ENCODE measurements around the gene LRPAP1.
"Not testable (repeated sequence)": the region's sequence is repeated elsewhere in the genome, so short reads cannot be mapped to it uniquely, and the experiment has no call there.

LRPAP1 gene

DNA sequence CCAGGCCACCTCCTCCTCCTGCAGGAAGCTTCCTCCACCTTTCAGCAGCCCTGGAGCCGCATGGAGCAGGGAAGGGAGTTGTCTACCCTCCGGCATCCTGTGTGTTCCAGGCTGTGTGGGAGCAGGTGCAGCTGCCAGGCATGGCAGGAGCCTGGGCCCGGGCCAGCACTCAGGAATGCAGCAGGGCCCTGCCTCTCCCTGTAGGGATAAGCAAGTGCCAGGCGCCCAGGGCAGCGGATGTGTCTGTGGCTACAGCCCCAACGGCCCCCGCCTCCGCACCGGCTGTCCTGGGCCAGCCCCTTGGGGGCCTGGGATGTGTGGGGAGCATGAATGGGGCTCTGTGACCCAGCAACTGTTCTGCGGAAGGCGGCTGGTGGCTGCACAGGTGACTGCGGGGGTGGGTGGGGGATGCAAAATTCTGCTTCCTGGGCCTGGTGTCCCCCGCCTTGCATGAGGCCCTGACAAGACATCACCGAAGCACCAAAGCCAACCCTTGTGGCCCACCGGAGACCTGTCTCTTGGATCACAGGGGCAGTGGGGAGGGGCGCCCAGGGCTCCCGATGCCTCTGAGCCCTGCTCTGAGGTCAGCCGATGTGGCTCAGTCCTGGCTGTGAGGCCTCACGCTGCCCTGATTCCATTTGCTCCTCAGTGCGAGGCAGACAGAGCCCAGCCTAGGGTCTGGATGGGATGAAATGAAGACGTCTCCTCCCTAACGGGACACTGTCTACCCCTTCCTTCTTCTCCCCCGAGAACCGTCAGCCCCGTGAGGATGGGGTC is 70.5 kb downstream of the LRPAP1 start (continued):
- TF ChIP-seq, protein P1, sequence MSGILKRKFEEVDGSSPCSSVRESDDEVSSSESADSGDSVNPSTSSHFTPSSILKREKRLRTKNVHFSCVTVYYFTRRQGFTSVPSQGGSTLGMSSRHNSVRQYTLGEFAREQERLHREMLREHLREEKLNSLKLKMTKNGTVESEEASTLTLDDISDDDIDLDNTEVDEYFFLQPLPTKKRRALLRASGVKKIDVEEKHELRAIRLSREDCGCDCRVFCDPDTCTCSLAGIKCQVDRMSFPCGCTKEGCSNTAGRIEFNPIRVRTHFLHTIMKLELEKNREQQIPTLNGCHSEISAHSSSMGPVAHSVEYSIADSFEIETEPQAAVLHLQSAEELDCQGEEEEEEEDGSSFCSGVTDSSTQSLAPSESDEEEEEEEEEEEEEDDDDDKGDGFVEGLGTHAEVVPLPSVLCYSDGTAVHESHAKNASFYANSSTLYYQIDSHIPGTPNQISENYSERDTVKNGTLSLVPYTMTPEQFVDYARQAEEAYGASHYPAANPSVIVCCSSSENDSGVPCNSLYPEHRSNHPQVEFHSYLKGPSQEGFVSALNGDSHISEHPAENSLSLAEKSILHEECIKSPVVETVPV (CRISPR knock-in tag; IDR thresholded peaks at IDR 0.05): no peak
- TF ChIP-seq TOX (CRISPR knock-in tag; IDR thresholded peaks at IDR 0.05; ENCODE audit: borderline replicate concordance) (no peak), TSHZ2 (CRISPR knock-in tag; IDR thresholded peaks at IDR 0.05) (no peak), ARNTL (CRISPR knock-in tag; IDR thresholded peaks at IDR 0.05; ENCODE audit: borderline replicate concordance, low read depth) (no peak), ZC3H10 (CRISPR knock-in tag; IDR thresholded peaks at IDR 0.05) (no peak)

GRCh38 chr4:3460926-3461325 is 71.3 kb downstream of the LRPAP1 start:
- TF ChIP-seq, protein P1 (CRISPR knock-in tag; IDR thresholded peaks at IDR 0.05): no peak
- TF ChIP-seq, protein P2, sequence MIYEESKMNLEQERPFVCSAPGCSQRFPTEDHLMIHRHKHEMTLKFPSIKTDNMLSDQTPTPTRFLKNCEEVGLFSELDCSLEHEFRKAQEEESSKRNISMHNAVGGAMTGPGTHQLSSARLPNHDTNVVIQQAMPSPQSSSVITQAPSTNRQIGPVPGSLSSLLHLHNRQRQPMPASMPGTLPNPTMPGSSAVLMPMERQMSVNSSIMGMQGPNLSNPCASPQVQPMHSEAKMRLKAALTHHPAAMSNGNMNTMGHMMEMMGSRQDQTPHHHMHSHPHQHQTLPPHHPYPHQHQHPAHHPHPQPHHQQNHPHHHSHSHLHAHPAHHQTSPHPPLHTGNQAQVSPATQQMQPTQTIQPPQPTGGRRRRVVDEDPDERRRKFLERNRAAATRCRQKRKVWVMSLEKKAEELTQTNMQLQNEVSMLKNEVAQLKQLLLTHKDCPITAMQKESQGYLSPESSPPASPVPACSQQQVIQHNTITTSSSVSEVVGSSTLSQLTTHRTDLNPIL (CRISPR knock-in tag; IDR thresholded peaks at IDR 0.05; ENCODE audit: low read depth): no peak
- TF ChIP-seq ISL1 (CRISPR knock-in tag; IDR thresholded peaks at IDR 0.05): no peak
- no peak for TF ChIP-seq ESRRG (CRISPR knock-in tag; IDR thresholded peaks at IDR 0.05)
- TF ChIP-seq, protein P3, sequence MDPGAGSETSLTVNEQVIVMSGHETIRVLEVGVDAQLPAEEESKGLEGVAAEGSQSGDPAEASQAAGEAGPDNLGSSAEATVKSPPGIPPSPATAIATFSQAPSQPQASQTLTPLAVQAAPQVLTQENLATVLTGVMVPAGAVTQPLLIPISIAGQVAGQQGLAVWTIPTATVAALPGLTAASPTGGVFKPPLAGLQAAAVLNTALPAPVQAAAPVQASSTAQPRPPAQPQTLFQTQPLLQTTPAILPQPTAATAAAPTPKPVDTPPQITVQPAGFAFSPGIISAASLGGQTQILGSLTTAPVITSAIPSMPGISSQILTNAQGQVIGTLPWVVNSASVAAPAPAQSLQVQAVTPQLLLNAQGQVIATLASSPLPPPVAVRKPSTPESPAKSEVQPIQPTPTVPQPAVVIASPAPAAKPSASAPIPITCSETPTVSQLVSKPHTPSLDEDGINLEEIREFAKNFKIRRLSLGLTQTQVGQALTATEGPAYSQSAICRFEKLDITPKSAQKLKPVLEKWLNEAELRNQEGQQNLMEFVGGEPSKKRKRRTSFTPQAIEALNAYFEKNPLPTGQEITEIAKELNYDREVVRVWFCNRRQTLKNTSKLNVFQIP (CRISPR knock-in tag; IDR thresholded peaks at IDR 0.05; ENCODE audit: borderline replicate concordance, low read depth): no peak
- no peak for TF ChIP-seq SNAI2 (CRISPR knock-in tag; IDR thresholded peaks at IDR 0.05)
- no peak for TF ChIP-seq TSHZ2 (CRISPR knock-in tag; IDR thresholded peaks at IDR 0.05)
- no peak for ATAC-seq

- ATAC-seq: not testable (repeated sequence)
Observed at GRCh38 chr4:3459156-3459555, 73.1 kb downstream of the LRPAP1 start.

- ATAC-seq: no peak
- TF ChIP-seq ESRRG (CRISPR knock-in tag; IDR thresholded peaks at IDR 0.05): no peak
- TF ChIP-seq ZFP3 (CRISPR knock-in tag; IDR thresholded peaks at IDR 0.05): no peak
- TF ChIP-seq ZNF8 (CRISPR knock-in tag; IDR thresholded peaks at IDR 0.05): no peak
- no peak for TF ChIP-seq ZNF565 (CRISPR knock-in tag; conservative IDR thresholded peaks at IDR 0.05; ENCODE audit: low read depth)
- TF ChIP-seq TOX (CRISPR knock-in tag; IDR thresholded peaks at IDR 0.05; ENCODE audit: borderline replicate concordance): no peak
- TF ChIP-seq OSR1 (CRISPR knock-in tag; IDR thresholded peaks at IDR 0.05): no peak
- TF ChIP-seq SNAI2 (CRISPR knock-in tag; IDR thresholded peaks at IDR 0.05): no peak
- TF ChIP-seq PATZ1 (CRISPR knock-in tag; IDR thresholded peaks at IDR 0.05; ENCODE audit: borderline replicate concordance): no peak
- TF ChIP-seq CSDC2 (CRISPR knock-in tag; IDR thresholded peaks at IDR 0.05): no peak
- TF ChIP-seq BACH2 (CRISPR knock-in tag; IDR thresholded peaks at IDR 0.05; ENCODE audit: borderline replicate concordance): no peak
- TF ChIP-seq TCF4 (CRISPR knock-in tag; IDR thresholded peaks at IDR 0.05; ENCODE audit: borderline replicate concordance): no peak
- no peak for TF ChIP-seq RARB (CRISPR knock-in tag; IDR thresholded peaks at IDR 0.05)
- no peak for TF ChIP-seq GLIS3 (CRISPR knock-in tag; IDR thresholded peaks at IDR 0.05)
- no peak for TF ChIP-seq ZNF70 (CRISPR knock-in tag; IDR thresholded peaks at IDR 0.05)
- no peak for TF ChIP-seq ARNTL (CRISPR knock-in tag; IDR thresholded peaks at IDR 0.05; ENCODE audit: borderline replicate concordance, low read depth)
- no peak for TF ChIP-seq PPARA (CRISPR knock-in tag; IDR thresholded peaks at IDR 0.05; ENCODE audit: borderline replicate concordance)
Observed at GRCh38 chr4:3458371-3458770, 73.9 kb downstream of the LRPAP1 start.
